ENCODE results near the gene DNM1.

- TF ChIP-seq CTCF (IDR thresholded peaks at IDR 0.05; ENCODE audit: low read depth, low read length, missing input control): no peak
- no peak for TF ChIP-seq SP1 (IDR thresholded peaks at IDR 0.05)
- TF ChIP-seq REST (IDR thresholded peaks at IDR 0.05): no peak
- TF ChIP-seq MAX (IDR thresholded peaks at IDR 0.05): no peak
- TF ChIP-seq JUND (IDR thresholded peaks at IDR 0.05): no peak
- no peak for TF ChIP-seq RAD21 (IDR thresholded peaks at IDR 0.05)
- no peak for TF ChIP-seq NR2F2 (IDR thresholded peaks at IDR 0.05)
- TF ChIP-seq YY1 (IDR thresholded peaks at IDR 0.05): no peak
- TF ChIP-seq TAF1 (conservative IDR thresholded peaks at IDR 0.05): no peak
- no peak for TF ChIP-seq HNF4G (IDR thresholded peaks at IDR 0.05)
- TF ChIP-seq ZBTB33 (IDR thresholded peaks at IDR 0.05): no peak
- TF ChIP-seq EGR1 (IDR thresholded peaks at IDR 0.05; ENCODE audit: low read depth in 2 of 2): no peak
- TF ChIP-seq GABPA (IDR thresholded peaks at IDR 0.05 in 1 of 2, conservative IDR thresholded peaks at IDR 0.05 in 1 of 2): no peak
- no peak for TF ChIP-seq RXRA (IDR thresholded peaks at IDR 0.05)
Observed at GRCh38 chr9:128244837-128245231, 41.7 kb downstream of the DNM1 start.

Data from liver (tissue), 3 donors.